ENCODE data around the gene CDK2AP2. TPM values are rescaled to one million over a fixed set of nuclear protein-coding genes. Genes with fewer than 3 reads are reported as not detected.

CDK2AP2 gene
- total and polyA plus RNA-seq, 2 of the 8 experiments (the other 6 are each of a cell fraction or from before 2014, with no cell fraction given) = 49.6 to 65.1 TPM

- TF ChIP-seq CHD7 (IDR thresholded peaks at IDR 0.05; ENCODE audit: insufficient replicate concordance, low read length) = no peak
These were observed 30.3 kb upstream of the CDK2AP2 start (continued) for GRCh38 chr11:67538306-67538705.
